ENCODE data around the gene PORCN.
A peak's percentile ranks its signal among the peaks of the same experiment; 100 is the strongest.

Gene PORCN

DNA sequence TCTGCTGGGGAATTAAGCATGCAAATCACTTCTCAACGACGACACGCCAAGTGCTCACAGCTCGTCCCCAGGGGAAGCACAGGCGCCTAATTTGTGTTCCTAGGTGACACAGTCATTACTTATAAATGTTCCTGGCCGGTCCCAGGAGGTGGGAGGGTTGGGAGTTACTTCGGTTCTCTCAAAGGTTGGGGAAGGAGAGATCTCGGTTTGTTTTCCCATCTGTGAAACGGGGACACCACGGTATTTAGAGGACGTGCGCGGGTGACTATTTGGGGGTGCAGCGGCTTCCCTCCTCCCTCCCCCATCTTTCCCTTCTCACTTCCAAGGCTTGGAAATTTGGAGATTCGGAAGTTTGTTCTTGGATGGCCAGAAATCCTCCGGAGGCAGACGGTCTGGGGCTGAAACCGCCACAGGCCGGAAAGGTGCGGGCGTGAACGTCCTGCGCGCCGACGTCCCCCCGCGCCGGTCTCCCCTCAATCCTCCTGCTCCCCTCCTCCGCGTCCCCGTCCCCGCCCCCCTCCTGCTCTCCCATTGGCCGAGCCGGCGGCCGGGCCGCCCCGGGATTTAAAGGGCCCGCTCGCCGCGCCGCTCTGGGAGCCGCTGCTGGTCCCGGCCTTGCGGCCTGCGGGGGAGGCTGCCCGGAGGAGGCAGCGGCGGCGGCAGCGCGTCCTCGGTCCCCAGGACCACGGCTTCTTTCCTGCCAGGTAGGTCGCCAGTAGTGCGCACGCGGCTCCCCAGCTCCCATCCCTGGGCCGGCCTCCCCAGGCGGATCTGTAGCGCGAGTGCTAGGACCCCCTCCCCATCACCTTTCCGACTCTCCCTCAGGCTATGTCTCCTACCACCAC is at the start of gene PORCN:
Gene PORCN (plus strand): TSS at position 593 of the 845 bp plus-strand sequence. CDS start 829 bp downstream, outside the sequence.
- H3K4me1 ChIP-seq (ENCODE audit: insufficient read depth, poor library complexity, severe bottlenecking), result peaks cover 4% of the 10 kb centered on the region
- H3K36me3 ChIP-seq (ENCODE audit: low read depth), result peaks cover 23% of the 10 kb centered on the region
- TF ChIP-seq CTCF (IDR thresholded peaks at IDR 0.05; ENCODE audit: poor library complexity, severe bottlenecking), result no peak
- no peaks in the 10 kb centered on the region for H3K9me3 ChIP-seq (ENCODE audit: severe bottlenecking)
- DNase-seq (ENCODE audit: low spot score) (peak; percentile 75), ATAC-seq (ENCODE audit: low read depth) (peak; percentile 90)
- H3K27me3 ChIP-seq (ENCODE audit: insufficient read depth, poor library complexity, severe bottlenecking), result no peaks in the 10 kb centered on the region
- peak within 1 kb of the TSS; percentile 58 for H3K27ac ChIP-seq (ENCODE audit: poor library complexity, severe bottlenecking)
- H3K4me3 ChIP-seq (ENCODE audit: severe bottlenecking), result peak within 1 kb of the TSS; percentile 88

DNA sequence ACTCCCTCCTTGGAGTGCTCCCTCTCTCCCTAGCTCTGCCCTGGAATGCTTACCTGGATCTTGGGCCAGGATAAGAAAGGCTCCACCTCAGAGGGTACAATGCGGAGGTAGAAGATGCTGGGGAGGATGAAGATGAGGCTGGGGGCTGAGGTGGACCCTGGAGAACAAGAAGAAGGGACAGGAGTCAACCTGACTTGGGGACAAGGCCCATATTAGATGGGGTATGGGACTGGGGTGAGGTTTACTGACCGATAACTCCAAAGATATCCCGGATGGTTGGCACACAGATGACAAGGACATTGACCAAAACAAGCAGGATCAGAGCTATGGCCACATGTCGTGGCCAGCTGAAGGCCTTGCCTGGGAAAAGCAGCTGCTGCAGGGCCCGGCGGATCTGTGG is 49.3 kb upstream of the PORCN start:
- Histone ChIP-seq H3K4me3 (ENCODE audit: severe bottlenecking) (no peak overlapping the region), H3K9me3 (ENCODE audit: severe bottlenecking) (no peaks in the 10 kb centered on the region), H3K27me3 (ENCODE audit: insufficient read depth, poor library complexity, severe bottlenecking) (no peaks in the 10 kb centered on the region), H3K4me1 (ENCODE audit: insufficient read depth, poor library complexity, severe bottlenecking) (no peaks in the 10 kb centered on the region), H3K27ac (ENCODE audit: poor library complexity, severe bottlenecking) (no peak overlapping the region), H3K36me3 (ENCODE audit: low read depth) (no peaks in the 10 kb centered on the region)
- TF ChIP-seq CTCF (IDR thresholded peaks at IDR 0.05; ENCODE audit: poor library complexity, severe bottlenecking), result no peak
- no peak for DNase-seq (ENCODE audit: low spot score)
- ATAC-seq (ENCODE audit: low read depth), result no peak

DNA sequence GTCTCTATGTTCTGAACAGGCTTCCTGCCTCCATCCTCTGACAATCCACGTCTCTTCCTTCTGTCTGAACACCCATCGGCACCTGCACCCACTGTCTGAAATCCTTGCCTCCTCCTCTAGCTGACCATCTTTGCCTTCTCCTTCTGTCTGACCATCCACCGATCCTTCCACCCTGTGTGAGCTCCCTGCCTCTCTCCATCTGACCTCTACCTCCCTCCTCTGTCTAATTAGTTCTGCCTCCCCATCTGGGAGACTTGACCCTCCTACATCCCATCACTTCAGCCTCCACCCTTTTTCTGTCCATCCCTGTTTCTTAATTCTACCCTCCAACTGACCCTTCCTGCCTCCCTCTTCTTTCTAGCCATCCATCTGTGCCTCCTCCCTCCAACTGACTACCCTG is 48.8 kb upstream of the PORCN start:
- Histone ChIP-seq H3K4me1 (ENCODE audit: insufficient read depth, poor library complexity, severe bottlenecking) (no peaks in the 10 kb centered on the region), H3K36me3 (ENCODE audit: low read depth) (no peaks in the 10 kb centered on the region), H3K27me3 (ENCODE audit: insufficient read depth, poor library complexity, severe bottlenecking) (no peaks in the 10 kb centered on the region), H3K9me3 (ENCODE audit: severe bottlenecking) (no peaks in the 10 kb centered on the region), H3K27ac (ENCODE audit: poor library complexity, severe bottlenecking) (no peak overlapping the region), H3K4me3 (ENCODE audit: severe bottlenecking) (no peak overlapping the region)
- ATAC-seq (ENCODE audit: low read depth), result no peak
- DNase-seq (ENCODE audit: low spot score), result no peak
- TF ChIP-seq CTCF (IDR thresholded peaks at IDR 0.05; ENCODE audit: poor library complexity, severe bottlenecking), result no peak

- no peak overlapping the region for H3K27ac ChIP-seq (ENCODE audit: poor library complexity, severe bottlenecking)
Observed at GRCh38 chrX:48460606-48461005, 48.2 kb upstream of the PORCN start.

More at GRCh38 chrX:48460606-48461005, 48.2 kb upstream of the PORCN start:
- no peak for DNase-seq (ENCODE audit: low spot score)
- no peaks in the 10 kb centered on the region for H3K9me3 ChIP-seq (ENCODE audit: severe bottlenecking)
- no peaks in the 10 kb centered on the region for H3K36me3 ChIP-seq (ENCODE audit: low read depth)
- ATAC-seq (ENCODE audit: low read depth), result no peak
- H3K27me3 ChIP-seq (ENCODE audit: insufficient read depth, poor library complexity, severe bottlenecking), result no peaks in the 10 kb centered on the region
- H3K4me1 ChIP-seq (ENCODE audit: insufficient read depth, poor library complexity, severe bottlenecking), result no peaks in the 10 kb centered on the region
- no peak overlapping the region for H3K4me3 ChIP-seq (ENCODE audit: severe bottlenecking)
- no peak for TF ChIP-seq CTCF (IDR thresholded peaks at IDR 0.05; ENCODE audit: poor library complexity, severe bottlenecking)
